ENCODE data around the gene EVI5L.
"Not testable (repeated sequence)": the region's sequence is repeated elsewhere in the genome, so short reads cannot be mapped to it uniquely, and the experiment has no call there.

EVI5L gene

DNA sequence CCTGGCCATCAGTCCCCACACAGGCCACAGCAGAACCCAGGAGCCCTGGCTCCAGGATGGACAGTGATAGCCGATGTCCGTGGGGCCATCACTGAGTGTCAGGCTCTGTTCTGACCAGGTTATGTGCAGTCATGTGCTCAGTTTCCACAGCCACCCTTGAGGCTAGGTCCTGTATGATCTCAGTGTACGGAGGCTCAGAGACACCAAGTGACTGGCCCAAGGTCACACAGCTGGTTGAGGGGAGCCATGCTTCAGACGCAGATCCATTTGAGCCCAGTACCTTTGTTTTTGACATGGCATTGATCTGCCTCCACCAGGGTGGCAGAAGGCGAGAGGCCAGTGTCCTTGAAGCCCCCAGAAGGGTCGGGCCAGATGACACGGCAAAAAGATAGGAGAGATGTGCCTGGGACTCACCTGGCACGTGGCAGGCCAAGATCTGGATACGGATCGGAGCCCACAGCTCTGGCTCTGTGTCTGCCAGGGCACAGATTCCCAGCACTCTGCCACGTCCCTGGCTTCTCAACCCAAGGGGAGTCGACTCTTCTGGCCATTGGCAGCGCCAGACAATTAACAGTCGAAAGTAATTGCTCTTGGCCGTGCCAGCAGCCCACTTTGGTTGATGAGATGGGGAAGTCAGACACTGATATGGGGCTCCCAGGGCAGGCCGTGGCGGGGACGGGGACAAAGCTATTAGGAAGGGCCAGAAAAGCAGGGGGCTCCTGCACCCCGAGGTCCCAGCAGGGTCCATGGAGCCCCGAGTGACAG lies 15.6 kb downstream of the EVI5L start:
- no peak for DNase-seq (ENCODE audit: low read depth in 2 of 2)

DNA sequence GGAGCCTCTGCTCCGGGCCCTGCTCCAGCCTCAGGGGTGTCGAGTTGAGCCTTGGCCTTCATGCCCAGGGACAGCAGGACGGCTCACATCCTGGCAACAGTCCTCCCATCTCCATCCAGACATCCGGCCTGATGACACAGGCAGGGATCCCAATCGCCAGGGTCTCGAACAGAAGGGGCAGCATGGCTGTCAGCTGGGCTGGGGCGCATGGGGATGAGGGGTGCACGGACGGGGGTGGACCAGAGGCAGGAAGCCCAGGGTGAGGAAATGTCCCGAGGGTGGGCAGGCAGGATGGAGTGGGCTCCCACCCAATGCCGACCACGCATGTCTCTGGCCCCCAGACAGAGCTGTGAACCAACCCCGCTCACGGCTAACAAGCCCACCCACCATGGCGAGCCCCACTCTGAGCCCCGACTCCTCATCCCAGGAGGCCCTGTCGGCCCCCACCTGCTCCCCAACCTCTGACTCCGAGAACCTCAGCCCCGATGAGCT lies 16.2 kb downstream of the EVI5L start:
- DNase-seq (ENCODE audit: low read depth in 2 of 2), result no peak

DNA sequence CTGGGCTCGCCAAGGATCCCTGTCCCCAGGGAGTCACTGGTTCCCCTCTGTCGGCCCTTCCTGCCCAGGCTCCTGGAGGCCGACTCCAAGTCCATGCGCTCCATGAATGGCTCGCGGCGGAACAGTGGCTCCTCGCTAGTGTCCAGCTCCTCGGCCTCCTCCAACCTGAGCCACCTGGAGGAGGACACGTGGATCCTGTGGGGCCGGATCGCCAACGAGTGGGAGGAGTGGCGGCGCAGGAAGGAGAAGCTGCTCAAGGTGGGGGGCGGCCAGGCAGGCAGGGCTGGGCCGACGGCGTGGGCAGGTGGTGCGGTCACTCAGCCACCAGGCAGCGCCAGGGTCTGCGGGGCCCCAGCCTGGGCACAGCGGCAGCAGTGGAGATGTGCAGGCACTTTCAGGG lies 17.6 kb downstream of the EVI5L start:
- DNase-seq (ENCODE audit: low read depth in 2 of 2), result no peak

DNA sequence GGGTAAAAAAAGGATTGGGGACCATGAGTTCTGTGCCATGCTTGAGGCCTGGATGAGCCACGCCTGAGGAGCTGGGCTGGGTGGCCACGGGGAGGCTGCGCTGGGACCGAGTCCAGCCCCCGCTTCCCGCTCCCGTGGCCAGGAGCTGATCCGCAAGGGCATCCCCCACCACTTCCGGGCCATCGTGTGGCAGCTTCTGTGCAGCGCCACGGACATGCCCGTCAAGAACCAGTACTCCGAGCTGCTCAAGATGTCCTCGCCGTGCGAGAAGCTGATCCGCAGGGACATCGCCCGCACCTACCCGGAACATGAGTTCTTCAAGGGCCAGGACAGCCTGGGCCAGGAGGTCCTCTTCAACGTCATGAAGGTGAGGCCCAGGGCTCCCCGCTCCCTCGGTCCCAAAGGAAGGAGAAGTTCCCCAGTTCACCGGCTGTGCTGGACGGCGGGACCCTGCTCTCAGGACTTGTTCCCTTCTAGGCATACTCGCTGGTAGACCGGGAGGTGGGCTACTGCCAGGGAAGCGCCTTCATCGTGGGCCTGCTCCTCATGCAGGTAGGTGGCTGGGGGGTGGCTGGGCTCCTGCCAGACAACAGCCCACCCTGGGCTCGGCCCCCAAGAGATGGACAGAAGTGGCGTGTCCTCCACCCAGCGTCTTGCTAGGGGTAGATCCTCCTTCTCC lies 18.9 kb downstream of the EVI5L start:
- no peak for DNase-seq (ENCODE audit: low read depth in 2 of 2)

DNA sequence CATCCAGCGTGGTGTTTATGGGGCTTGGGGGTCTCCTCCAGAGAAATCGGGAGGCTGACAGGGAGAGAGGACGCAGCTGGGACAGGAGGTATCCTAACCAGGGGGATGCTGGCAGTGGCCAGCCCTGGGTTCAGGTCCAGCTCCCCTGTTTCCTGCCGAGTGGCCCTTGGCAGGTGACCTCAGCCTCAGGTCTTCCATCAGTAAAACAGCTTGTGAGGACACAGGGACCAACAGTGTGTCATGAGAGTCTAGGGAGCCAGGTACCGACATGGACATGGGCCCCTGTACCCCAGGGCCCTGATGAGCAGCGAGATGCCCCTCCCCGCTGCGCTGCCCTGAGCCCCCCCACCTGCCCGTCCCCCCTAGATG lies 19.6 kb downstream of the EVI5L start:
- DNase-seq (ENCODE audit: low read depth in 2 of 2), result no peak

DNA sequence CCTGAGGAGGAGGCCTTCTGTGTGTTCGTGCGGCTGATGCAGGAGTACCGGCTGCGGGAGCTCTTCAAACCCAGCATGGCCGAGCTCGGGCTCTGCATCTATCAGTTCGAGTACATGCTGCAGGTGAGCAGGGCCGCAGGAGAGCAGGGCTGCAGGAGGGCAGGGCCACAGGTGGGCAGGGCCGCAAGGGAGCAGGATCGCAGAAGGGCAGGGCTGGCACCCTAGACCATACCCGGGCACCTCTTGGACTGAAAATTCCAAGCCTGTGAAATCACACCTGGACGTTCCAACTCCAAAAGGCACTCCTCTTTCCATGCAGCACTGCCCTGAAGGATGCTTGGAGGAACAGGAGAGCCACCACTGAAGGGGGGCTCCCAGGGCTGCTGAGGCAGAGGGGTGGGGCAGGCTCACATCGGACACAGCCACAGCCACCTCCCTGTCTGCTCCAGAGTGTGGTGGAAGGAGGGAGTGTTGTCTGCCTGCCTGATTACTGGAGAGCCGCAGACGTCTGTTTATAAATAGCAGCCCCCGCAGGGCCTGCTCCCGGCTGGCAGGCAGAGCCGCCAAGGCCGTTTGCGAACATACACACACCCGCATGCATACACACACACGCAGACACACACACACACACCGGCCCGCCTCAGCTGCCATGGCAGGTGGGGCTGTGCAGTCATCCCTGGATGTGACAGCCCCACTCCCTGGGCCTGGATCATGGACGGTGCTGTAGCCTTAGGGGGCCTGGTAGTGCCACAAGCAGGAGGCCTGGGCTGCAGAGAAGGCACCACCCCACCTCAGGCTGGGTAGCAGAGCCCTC lies 20.2 kb downstream of the EVI5L start:
- DNase-seq (ENCODE audit: low read depth in 2 of 2), result no peak

DNA sequence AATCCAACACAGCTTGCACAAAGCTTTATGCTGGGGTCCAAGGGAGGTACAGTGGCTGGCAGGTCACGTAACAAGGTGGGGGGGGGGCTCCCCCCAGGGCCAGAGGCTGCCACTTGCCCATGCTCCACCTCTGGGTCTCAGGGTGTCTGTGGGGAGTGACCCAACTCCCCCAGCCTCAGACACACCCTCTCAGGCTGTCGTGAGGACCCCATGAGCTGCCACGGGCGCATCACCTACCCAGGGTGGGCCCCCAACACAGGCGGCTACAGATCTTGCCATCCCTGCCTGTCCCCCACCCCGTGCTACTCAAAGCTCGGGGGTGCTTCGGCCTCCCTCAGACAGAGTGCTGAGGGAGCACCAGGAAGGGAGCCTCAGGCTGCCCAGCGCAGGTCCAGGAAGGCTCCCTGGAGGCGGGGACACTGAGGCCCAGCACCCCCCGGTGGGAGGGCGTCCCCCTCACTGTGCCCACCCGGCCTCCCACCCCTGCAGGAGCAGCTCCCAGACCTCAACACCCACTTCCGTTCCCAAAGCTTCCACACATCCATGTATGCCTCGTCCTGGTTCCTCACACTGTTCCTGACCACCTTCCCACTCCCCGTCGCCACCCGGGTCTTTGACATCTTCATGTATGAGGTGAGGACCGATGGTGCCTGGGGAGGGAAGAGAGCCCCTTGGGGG lies 21.1 kb downstream of the EVI5L start:
- DNase-seq (ENCODE audit: low read depth in 2 of 2), result no peak

DNA sequence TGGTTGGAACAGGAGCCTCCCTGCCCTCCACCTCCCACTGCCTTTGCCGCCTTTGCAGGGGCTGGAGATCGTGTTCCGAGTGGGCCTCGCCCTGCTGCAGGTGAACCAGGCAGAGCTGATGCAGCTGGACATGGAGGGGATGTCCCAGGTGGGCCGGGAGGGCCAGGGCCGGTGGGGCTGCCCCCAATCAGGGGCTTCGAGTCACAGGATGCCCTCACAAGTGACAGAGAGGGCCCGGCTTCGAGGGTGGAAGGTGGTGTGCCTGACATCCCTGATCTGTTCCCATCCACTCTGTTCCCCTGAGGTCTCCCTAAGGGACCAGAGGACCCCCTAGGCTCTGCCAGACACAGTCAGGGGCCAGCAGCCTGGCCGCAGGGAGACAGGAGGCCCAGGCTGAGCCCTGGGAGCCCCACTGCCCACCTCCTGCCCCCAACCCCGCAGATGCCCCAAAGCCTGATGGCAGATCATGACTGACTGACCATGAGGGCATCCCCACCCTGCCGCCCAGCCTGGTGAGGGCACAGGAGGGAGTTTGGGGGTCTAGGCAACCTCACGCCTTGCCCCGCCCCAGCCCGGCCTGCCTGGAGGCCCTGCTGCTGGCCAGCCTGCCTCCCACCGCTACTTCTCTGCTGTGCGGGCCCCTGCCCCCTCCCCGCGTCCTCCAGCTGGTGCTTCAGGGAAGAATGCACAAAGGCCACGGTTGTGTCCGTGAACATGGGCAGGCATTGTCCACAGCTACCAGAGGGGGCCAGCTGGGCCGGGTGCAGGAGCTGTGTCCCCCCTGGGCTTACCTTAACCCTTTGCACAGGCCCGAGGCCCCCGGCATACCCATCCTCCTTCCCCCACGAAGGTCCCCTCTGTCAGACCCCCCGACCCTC lies 21.8 kb downstream of the EVI5L start:
- no peak for DNase-seq (ENCODE audit: low read depth in 2 of 2)

DNA sequence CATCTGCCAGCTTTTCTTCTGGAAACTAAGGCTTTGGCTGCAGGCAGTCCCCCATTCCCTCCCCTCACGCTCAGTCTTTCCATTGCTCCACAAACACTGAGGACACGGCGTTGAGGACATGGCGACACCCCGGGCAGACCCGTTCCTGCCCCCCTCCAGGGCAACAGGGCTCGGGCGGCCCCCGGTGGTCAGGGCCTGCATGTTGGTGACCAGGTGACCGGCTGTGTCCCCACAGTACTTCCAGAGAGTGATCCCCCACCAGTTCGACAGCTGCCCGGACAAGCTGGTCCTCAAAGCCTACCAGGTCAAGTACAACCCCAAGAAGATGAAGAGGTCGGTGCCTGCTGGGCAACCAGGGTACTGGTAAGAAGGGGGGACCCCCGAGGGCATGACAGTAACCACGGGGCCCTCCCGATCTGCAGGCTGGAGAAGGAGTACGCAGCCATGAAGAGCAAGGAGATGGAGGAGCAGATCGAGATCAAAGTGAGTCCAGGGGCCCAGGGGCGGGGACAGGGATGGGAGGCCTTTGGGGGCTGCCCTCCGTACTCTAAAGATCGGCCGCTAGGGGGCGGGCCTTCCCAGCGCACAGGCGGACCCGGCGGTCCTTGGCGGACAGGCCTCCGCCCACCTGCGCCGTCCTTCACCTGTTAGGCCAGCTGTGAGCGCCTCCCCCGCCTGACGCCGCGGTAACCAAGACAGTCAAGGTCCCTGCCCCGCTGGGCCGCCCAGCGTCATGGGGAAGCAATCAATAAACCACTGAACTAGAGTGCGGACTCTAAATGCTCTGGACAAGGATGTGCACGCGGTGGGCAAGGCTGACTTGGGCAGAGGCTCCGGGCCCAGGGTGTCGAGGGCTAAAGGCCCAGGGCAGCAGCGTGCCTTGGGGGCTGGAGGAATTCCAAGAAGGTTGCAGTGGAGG lies 23.1 kb downstream of the EVI5L start:
- peak in 1 of 2 experiments; percentile 60 for DNase-seq (ENCODE audit: low read depth in 2 of 2)

DNA sequence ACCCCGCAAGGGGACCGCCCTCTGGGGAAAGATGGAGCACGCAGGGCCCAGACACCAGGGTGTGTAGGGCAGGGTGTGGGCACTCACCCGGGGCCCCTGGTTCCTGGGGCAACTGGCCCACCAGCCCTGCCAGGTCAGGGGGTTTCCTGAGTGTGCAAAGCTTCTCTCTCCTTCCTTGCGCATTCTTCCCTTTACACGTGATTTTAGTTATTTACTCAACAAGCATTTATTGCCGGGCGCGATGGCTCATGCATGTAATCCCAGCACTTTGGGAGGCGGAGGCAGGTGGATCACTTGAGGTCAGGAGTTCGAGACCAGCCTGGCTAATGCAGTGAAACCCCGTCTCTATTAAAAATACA lies 23.7 kb downstream of the EVI5L start:
- DNase-seq (ENCODE audit: low read depth in 2 of 2), result no peak

DNA sequence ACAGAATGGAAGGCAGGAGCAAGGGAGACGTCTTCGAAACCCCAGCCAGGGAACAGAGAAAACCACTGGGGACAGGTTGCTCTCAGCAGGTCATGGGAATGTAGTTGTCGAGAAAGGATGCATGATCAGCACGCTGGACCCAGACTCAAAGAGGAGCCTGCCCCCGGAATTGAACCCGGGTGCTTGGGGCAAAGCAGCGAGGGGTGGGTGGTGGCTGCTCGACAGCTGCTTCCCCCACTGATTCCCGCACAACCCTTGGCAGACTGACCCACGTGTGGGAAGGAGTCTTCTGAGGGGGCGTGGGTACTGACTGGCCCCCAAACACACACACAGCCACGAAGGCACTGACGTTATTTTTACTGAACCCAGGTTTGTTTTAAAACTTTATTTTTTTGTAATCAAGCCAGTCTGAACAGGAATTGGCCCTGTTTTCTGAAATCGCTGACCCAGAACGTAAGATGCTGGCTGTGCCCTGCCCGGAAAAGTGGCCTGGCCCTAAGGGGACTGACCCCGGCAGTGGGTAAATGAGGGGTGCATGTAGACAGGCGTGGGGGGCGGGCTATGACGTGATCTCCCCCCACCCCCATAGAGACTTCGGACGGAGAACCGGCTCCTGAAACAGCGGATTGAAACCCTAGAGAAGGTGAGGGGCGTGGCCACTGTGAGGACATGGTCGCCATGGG lies 25.5 kb downstream of the EVI5L start:
- no peak for DNase-seq (ENCODE audit: low read depth in 2 of 2)

DNA sequence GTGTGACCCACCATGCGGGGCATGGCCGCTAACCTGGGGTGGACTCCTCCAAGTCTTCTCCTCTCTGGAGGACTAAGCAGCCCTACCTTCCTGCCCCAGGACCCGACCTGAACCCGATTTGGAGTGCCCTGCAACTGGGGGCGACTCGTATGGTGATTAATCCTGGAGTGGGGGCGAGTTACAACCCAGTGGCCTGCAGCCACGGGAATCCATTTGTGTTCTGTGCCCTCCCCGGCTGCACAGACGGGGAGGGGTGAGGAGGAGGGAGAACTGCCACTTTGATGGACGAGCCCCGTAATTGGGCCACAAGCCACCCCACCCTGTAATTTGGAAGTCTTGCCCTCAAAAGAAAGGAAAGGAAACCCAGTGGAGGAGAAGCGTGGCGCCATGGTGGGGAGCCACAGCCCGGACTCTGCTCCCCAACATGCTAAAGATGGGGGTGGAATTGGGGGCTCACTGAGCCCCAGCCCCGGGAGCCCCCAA lies 26.1 kb downstream of the EVI5L start:
- DNase-seq (ENCODE audit: low read depth in 2 of 2), result no peak

DNA sequence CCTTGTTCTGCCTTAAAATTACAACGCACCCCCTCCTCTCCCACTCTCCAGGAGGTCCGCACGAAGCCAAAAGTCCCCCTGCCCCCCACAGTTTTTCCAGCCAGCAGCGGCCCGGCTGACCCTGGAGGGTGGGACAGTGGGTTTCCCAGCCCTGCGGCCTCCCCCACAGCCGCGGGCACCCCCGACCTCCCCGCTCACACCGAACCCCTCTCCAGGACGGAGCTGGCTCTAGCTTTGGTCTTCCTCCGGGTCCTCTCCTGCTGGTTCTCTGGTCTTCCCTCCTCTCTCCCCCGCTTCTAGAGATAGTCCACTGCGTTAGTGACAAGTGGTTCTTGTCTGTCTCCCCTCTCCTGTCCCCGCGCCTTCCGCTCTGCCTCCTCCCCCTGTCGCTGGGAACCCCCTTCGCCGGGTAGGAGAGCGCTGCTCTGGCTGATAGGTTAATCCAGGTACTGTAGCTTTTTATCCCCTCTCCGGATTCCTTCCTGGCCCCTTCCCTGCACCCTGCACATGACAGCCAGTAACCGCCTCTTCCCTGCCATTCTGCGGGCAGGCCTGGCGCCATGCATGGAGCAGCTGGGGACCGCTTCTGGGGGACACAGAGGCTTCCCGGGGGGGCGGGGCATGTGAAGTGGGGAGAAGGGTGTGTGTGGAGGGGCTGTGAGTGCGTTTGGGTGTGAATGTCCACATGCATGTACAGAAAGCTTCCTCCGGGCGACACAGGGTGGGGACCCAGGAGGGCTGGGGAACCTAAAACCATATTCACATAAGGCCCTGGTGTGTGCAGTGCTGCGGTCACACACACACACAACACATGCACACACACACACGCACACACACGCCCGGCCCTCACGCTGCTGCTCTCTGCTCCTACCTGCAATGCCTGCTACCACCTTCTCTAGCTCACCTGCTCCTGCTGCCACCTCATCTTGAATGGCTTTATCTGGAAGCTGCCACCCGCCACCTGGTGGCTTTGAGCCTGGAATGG lies 27.0 kb downstream of the EVI5L start:
- DNase-seq (ENCODE audit: low read depth in 2 of 2), result no peak

DNA sequence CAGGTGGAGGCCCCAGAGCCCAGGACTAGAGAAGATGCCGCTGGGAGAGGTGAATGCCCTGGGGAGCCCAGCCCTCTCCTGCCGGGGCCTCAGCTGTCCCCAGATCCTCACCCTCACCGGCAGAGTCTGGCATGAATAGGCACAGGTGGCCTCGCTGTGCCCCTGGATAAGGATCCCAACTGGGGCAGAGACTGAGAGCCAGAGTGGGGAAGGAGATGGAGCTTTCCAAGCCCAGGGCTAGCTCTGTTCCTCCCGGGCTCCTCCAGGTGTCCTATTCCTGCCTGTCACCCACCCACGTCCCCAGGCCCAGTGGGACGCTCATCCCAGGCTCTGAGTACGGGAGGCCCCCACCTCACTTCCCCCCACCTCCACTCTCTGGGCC lies 27.7 kb downstream of the EVI5L start:
- no peak for DNase-seq (ENCODE audit: low read depth in 2 of 2)

DNA sequence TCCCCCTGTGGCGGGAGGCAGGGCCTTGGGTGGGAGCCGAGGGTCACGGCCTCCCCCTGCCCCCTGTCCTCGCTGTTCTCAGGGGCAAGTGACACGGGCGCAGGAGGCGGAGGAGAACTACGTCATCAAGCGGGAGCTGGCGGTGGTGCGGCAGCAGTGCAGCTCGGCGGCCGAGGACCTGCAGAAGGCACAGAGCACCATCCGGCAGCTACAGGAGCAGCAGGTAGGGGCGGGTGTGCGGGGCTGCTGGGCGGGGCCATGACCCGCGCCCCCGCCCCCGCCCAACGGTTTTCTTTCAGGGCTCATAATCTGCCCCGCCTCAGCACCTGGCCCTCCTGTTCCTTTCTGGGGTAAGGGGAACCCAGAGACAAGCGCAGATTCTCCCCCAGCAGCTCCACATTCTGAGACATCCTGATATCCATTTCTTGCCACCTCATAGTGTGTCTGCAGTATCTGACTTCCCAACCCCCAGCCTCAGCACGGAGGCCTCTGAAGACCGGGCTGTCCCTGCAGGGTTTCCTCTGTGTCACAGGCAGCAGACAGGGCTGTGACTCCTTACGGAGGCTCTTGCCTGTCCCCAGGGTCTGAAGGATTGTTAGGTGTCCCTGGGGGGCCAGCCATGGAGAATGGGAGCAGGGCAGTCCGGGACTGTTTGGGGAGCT lies 28.2 kb downstream of the EVI5L start:
- no peak for DNase-seq (ENCODE audit: low read depth in 2 of 2)

DNA sequence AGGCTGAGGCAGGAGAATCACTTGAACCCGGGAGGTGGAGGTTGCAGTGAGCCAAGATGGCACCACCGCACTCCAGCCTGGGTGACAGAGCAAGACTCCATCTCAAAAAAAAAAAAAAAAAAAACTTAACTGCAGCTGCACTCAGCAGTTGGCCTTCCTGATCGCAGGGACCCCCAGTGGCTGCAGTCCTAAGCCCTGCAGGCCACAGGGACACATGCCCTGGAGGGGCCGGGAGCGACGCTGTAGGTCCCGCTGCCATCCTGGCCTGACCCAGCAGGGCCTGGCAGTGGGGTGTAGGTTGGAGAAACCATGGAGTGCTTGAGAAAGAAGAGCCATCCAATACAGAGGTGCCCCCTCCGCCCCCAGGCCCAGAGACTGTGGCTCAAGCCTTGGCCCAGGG lies 29.1 kb downstream of the EVI5L start:
- DNase-seq (ENCODE audit: low read depth in 2 of 2), result not testable (repeated sequence)

Data from stimulated activated CD4-positive, alpha-beta T cell treated with anti-CD3 and anti-CD28 coated beads, Interleukin-12 subunit alpha, Interleukin-12 subunit beta, amount 100 ng/mL, for 24 hours (primary cell).